GM18498 (cell line): ENCODE measurements around the gene SPTBN5.

Source experiments
- ATAC-seq: cut with Tn5 transposase; IDR thresholded peaks from one replicate; pipeline ENCODE4 v1.9.1; 2021; ENCODE audit warnings: mild to moderate bottlenecking, moderate library complexity; ENCODE audit not compliant: unreplicated experiment

Gene SPTBN5

GRCh38 chr15:41893422-41894250 lies at the start of gene SPTBN5:
TSS of gene SPTBN5 (minus strand) at chr15:41894053. CDS start at chr15:41893497, 556 bp downstream.
- no peak for ATAC-seq

GRCh38 chr15:41942886-41943285 lies 49.0 kb upstream of the SPTBN5 start:
- no peak for ATAC-seq

- ATAC-seq, result no peak
Measured at GRCh38 chr15:41941644-41942415, 48.0 kb upstream of the SPTBN5 start.

GRCh38 chr15:41940441-41940857 lies 46.6 kb upstream of the SPTBN5 start:
- no peak for ATAC-seq

GRCh38 chr15:41939986-41940385 lies 46.1 kb upstream of the SPTBN5 start:
- ATAC-seq, result no peak

GRCh38 chr15:41937568-41937923 lies 43.7 kb upstream of the SPTBN5 start:
- ATAC-seq, result no peak

- no peak for ATAC-seq
Measured at GRCh38 chr15:41936649-41937567, 43.1 kb upstream of the SPTBN5 start.

- no peak for ATAC-seq
Measured at GRCh38 chr15:41936155-41936554, 42.3 kb upstream of the SPTBN5 start.

GRCh38 chr15:41935566-41936020 lies 41.7 kb upstream of the SPTBN5 start:
- no peak for ATAC-seq

GRCh38 chr15:41934843-41935242 lies 41.0 kb upstream of the SPTBN5 start:
- ATAC-seq, result no peak

- no peak for ATAC-seq
Measured at GRCh38 chr15:41933771-41934170, 39.9 kb upstream of the SPTBN5 start.

GRCh38 chr15:41933326-41933725 lies 39.5 kb upstream of the SPTBN5 start:
- ATAC-seq, result no peak

- no peak for ATAC-seq
Measured at GRCh38 chr15:41932511-41933289, 38.8 kb upstream of the SPTBN5 start.

- ATAC-seq, result no peak
Measured at GRCh38 chr15:41932101-41932500, 38.2 kb upstream of the SPTBN5 start.

GRCh38 chr15:41930867-41931222 lies 37.0 kb upstream of the SPTBN5 start:
- no peak for ATAC-seq

GRCh38 chr15:41930221-41930866 lies 36.5 kb upstream of the SPTBN5 start:
- ATAC-seq, result no peak

GRCh38 chr15:41928637-41929620 lies 35.1 kb upstream of the SPTBN5 start:
- peak; percentile 73 for ATAC-seq

GRCh38 chr15:41928100-41928499 lies 34.2 kb upstream of the SPTBN5 start:
- ATAC-seq, result no peak

GRCh38 chr15:41927536-41927935 lies 33.7 kb upstream of the SPTBN5 start:
- no peak for ATAC-seq
